ENCODE results near the gene EPS15. TPM values are rescaled to one million over a fixed set of nuclear protein-coding genes. Genes with fewer than 3 reads are reported as not detected.

Gene EPS15
- total RNA-seq, 1 donor from 2014 or later = 44.6 TPM

DNA sequence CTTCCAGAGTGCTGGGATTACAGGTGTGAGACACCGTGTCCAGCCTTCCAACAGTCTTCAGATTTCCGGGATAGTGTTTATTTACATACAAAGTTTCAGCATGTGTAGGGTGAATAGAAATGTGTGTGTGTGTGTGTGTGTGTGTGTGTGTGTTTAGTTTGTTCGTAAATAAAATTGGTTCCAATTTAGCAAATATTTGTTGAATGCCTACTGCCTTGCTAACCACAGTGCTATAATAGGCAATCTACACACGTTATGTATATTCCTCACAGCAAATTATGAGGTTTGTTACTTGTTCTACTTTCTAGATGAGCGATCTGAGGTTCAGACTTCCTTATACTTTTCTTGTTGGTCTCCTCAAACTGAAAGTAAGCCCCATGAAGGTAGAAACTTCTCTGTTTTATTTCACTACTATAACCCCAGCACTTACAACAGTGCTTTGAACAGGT lies 32.8 kb upstream of the EPS15 start:
- TF ChIP-seq, protein P1, sequence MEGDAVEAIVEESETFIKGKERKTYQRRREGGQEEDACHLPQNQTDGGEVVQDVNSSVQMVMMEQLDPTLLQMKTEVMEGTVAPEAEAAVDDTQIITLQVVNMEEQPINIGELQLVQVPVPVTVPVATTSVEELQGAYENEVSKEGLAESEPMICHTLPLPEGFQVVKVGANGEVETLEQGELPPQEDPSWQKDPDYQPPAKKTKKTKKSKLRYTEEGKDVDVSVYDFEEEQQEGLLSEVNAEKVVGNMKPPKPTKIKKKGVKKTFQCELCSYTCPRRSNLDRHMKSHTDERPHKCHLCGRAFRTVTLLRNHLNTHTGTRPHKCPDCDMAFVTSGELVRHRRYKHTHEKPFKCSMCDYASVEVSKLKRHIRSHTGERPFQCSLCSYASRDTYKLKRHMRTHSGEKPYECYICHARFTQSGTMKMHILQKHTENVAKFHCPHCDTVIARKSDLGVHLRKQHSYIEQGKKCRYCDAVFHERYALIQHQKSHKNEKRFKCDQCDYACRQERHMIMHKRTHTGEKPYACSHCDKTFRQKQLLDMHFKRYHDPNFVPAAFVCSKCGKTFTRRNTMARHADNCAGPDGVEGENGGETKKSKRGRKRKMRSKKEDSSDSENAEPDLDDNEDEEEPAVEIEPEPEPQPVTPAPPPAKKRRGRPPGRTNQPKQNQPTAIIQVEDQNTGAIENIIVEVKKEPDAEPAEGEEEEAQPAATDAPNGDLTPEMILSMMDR (IDR thresholded peaks at IDR 0.05) = no peak
- Histone ChIP-seq H3K27ac (no peak overlapping the region), H3K4me1 (no peaks in the 10 kb centered on the region), H3K9me3 (no peaks in the 10 kb centered on the region), H3K27me3 (no peaks in the 10 kb centered on the region), H3K4me3 (no peak overlapping the region), H3K36me3 (no peaks in the 10 kb centered on the region)
- no peak for DNase-seq (ENCODE audit: low spot score in 2 of 2)
- intact Hi-C loops (cut with DNase I) = no loop called here

DNA sequence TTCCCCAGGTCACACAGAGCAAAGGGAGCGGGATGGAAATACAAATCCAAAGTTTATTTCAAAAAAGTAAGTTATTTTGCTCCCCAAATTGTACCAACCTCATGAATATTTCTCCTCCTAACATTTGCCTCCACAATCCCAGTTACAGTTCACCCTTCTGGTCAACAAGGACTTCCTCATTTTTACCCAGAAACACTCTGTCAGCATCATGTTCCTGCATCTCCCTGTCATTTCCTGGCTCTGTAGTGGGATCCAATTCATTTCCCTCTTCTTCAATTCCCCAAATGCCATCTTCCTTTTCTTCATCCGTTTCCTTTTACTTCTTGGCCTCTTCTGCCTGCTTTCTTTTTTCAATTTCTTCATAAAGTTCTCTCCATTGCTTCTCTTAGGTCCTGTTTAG lies 32.0 kb upstream of the EPS15 start:
- DNase-seq (ENCODE audit: low spot score in 2 of 2) = no peak
- no peaks in the 10 kb centered on the region for H3K9me3 ChIP-seq
- no peak overlapping the region for H3K27ac ChIP-seq
- intact Hi-C loops (cut with DNase I) = no loop called here
- no peaks in the 10 kb centered on the region for H3K4me1 ChIP-seq
- TF ChIP-seq, protein P1 (IDR thresholded peaks at IDR 0.05) = no peak
- H3K27me3 ChIP-seq = no peaks in the 10 kb centered on the region
- no peak overlapping the region for H3K4me3 ChIP-seq
- no peaks in the 10 kb centered on the region for H3K36me3 ChIP-seq

GRCh38 chr1:51549901-51550300 lies 30.8 kb upstream of the EPS15 start:
- DNase-seq (ENCODE audit: low spot score in 2 of 2) = no peak
- Histone ChIP-seq H3K4me3 (no peak overlapping the region), H3K9me3 (no peaks in the 10 kb centered on the region), H3K4me1 (no peaks in the 10 kb centered on the region), H3K36me3 (no peaks in the 10 kb centered on the region), H3K27ac (no peak overlapping the region), H3K27me3 (no peaks in the 10 kb centered on the region)
- TF ChIP-seq, protein P1 (IDR thresholded peaks at IDR 0.05) = no peak
- intact Hi-C loops (cut with DNase I) = no loop called here

DNA sequence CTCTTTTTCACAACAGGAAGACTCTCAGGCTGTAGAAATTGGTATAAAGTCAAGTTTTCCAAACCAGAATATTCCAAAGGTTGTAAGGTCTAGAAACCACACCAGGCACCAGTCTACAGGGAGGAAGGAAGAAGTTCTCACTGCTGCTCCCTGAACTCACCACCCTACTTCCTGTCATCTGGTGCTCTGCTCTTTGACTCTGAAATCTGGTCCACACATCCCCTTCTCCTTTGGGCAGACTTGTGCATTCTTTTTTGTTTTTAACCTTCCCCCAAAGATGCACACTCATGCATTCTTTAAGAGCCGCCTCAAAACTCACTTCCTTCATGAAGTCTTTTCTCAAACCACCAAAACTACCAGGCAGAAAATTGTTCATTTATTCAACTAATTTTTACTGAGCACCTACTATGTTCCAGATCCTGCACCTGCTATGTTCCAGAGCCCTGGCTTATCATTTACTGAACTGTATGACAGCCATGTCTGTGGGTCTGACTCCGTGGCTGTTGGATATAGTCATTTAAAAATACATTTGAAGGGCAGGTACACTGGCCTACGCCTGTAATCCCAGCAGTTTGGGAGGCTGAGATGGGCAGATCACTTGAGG lies 30.1 kb upstream of the EPS15 start:
- H3K4me3 ChIP-seq = no peak overlapping the region
- no peak for DNase-seq (ENCODE audit: low spot score in 2 of 2)
- no peaks in the 10 kb centered on the region for H3K4me1 ChIP-seq
- intact Hi-C loops (cut with DNase I) = no loop called here
- no peaks in the 10 kb centered on the region for H3K27me3 ChIP-seq
- H3K27ac ChIP-seq = no peak overlapping the region
- no peaks in the 10 kb centered on the region for H3K36me3 ChIP-seq
- H3K9me3 ChIP-seq = no peaks in the 10 kb centered on the region
- TF ChIP-seq, protein P1 (IDR thresholded peaks at IDR 0.05) = no peak

DNA sequence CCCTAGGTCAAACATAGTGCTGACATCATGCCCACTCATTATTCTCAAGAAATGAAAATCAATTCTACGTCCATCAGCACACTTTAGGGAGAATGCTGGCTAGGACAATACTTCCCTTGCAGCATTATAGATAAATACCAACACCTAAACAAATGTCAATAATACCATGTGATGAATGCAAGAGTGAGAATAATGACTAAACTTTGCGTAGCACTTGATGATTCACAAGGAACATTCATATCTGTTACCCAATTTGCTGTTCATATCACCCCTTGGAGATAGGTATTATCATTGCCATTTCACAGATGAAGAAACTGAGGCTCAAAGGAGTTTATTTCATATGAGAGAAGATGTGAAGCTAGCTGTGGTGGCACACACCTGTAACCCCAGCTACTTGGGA lies 24.8 kb upstream of the EPS15 start:
- TF ChIP-seq, protein P1 (IDR thresholded peaks at IDR 0.05) = no peak
- no peaks in the 10 kb centered on the region for H3K36me3 ChIP-seq
- no peaks in the 10 kb centered on the region for H3K4me1 ChIP-seq
- no peak overlapping the region for H3K27ac ChIP-seq
- intact Hi-C loops (cut with DNase I) = no loop called here
- H3K9me3 ChIP-seq = no peaks in the 10 kb centered on the region
- no peak overlapping the region for H3K4me3 ChIP-seq
- no peak for DNase-seq (ENCODE audit: low spot score in 2 of 2)
- no peaks in the 10 kb centered on the region for H3K27me3 ChIP-seq
